HepG2 (cell line): ENCODE results near the gene DUT. TPM values are rescaled to one million over a fixed set of nuclear protein-coding genes. Genes with fewer than 3 reads are reported as not detected.

ENCODE experiments used
- ZNF468 ChIP-seq: sonication (generic); formaldehyde crosslinking; IDR thresholded peaks from 2 replicates; pipeline ENCODE4 v1.8.0; 2022; ENCODE audit warnings: mild to moderate bottlenecking, moderate library complexity, missing genetic modification reagents
- ZNF501 ChIP-seq: sonication (generic); formaldehyde crosslinking; IDR thresholded peaks from 2 replicates; pipeline ENCODE4 v1.5.1; 2020; ENCODE audit warnings: mild to moderate bottlenecking, moderate library complexity, missing genetic modification reagents
- ZNF678 ChIP-seq: sonication (generic); formaldehyde crosslinking; IDR thresholded peaks from 2 replicates; pipeline ENCODE4 v1.4.0; 2020; ENCODE audit warnings: mild to moderate bottlenecking, missing genetic modification reagents
- ZNF75D ChIP-seq: sonication (generic); formaldehyde crosslinking; IDR thresholded peaks from 2 replicates; pipeline ENCODE4 v1.8.1; 2023; ENCODE audit warnings: missing genetic modification reagents, mild to moderate bottlenecking, borderline replicate concordance
- ZNF761 ChIP-seq: sonication (generic); formaldehyde crosslinking; conservative IDR thresholded peaks from 2 replicates; pipeline ENCODE4 v1.4.0; 2020; ENCODE audit warnings: mild to moderate bottlenecking, missing genetic modification reagents
- polyA plus RNA-seq, 8 experiments: library from polyadenylated mRNA; depleted of rRNA in 3 of 8; stranded (reverse) in 7 of 8; unstranded in 1 of 8; fragments of >200 nt; fragmentation: Illumina TruSeq in 4 of 8; extraction: Trizol in 4 of 8; gene quantifications; 2 replicates each; pipeline versions ENCODE4 v1.2.1 to v1.2.3, GENCODE V29; 2011 to 2016; ENCODE audit warnings: low read depth in 4 of 8, missing spikeins in 1 of 8, mixed read lengths in 1 of 8; ENCODE audit not compliant: insufficient read depth in 1 of 8
- total RNA-seq, 5 experiments: library from RNA; depleted of rRNA; stranded (reverse); fragments of >200 nt; fragmentation: Illumina TruSeq; extraction: Trizol; gene quantifications; 2 replicates each; pipeline ENCODE4 v1.2.3, GENCODE V29; 2016; ENCODE audit warnings: low read depth in 1 of 5
- TF ChIP-seq, protein P1 (sequence below): sonication (generic); formaldehyde crosslinking; IDR thresholded peaks from 2 replicates; pipeline ENCODE4 v1.8.1; 2023; ENCODE audit warnings: mild to moderate bottlenecking, missing genetic modification reagents
- TF ChIP-seq, protein P2 (sequence below): sonication (generic); formaldehyde crosslinking; IDR thresholded peaks from 2 replicates; pipeline ENCODE4 v1.4.0; 2020; ENCODE audit warnings: missing genetic modification reagents
- TF ChIP-seq, protein P3 (sequence below), 2 experiments: sonication (generic) in 1 of 2; formaldehyde crosslinking in 1 of 2; IDR thresholded peaks; 2 replicates each; pipeline versions ENCODE4 v1.6.1 to v1.9.0; 2014 to 2022; ENCODE audit warnings: antibody characterized with exemption in 1 of 2, borderline replicate concordance in 1 of 2, inconsistent platforms in 1 of 2, low read depth in 1 of 2, missing genetic modification reagents in 1 of 2
- TF ChIP-seq, protein P4 (sequence below): sonication (generic); formaldehyde crosslinking; IDR thresholded peaks from 2 replicates; pipeline ENCODE4 v1.4.0; 2020; ENCODE audit warnings: mild to moderate bottlenecking, missing genetic modification reagents
- TF ChIP-seq, protein P5 (sequence below): sonication (generic); formaldehyde crosslinking; IDR thresholded peaks from 2 replicates; pipeline ENCODE4 v1.8.1; 2022; ENCODE audit warnings: low read depth, mild to moderate bottlenecking, missing genetic modification reagents

Gene DUT
- total and polyA plus RNA-seq, 2 of the 13 experiments (the other 11 are each of a cell fraction or from before 2014, with no cell fraction given) = 36.7 to 131 TPM

GRCh38 chr15:48355377-48355776 is 24.1 kb downstream of the DUT start (continued):
- TF ChIP-seq ZNF501 (CRISPR knock-in tag) = 0 out of 2 replicates have a peak, but pooled peaks have one; percentile 26
- TF ChIP-seq, protein P1, sequence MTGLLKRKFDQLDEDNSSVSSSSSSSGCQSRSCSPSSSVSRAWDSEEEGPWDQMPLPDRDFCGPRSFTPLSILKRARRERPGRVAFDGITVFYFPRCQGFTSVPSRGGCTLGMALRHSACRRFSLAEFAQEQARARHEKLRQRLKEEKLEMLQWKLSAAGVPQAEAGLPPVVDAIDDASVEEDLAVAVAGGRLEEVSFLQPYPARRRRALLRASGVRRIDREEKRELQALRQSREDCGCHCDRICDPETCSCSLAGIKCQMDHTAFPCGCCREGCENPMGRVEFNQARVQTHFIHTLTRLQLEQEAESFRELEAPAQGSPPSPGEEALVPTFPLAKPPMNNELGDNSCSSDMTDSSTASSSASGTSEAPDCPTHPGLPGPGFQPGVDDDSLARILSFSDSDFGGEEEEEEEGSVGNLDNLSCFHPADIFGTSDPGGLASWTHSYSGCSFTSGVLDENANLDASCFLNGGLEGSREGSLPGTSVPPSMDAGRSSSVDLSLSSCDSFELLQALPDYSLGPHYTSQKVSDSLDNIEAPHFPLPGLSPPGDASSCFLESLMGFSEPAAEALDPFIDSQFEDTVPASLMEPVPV (CRISPR knock-in tag) = no peak
- no peak for TF ChIP-seq ZNF75D (CRISPR knock-in tag)
- TF ChIP-seq ZNF678 (CRISPR knock-in tag) = no peak
- TF ChIP-seq, protein P2, sequence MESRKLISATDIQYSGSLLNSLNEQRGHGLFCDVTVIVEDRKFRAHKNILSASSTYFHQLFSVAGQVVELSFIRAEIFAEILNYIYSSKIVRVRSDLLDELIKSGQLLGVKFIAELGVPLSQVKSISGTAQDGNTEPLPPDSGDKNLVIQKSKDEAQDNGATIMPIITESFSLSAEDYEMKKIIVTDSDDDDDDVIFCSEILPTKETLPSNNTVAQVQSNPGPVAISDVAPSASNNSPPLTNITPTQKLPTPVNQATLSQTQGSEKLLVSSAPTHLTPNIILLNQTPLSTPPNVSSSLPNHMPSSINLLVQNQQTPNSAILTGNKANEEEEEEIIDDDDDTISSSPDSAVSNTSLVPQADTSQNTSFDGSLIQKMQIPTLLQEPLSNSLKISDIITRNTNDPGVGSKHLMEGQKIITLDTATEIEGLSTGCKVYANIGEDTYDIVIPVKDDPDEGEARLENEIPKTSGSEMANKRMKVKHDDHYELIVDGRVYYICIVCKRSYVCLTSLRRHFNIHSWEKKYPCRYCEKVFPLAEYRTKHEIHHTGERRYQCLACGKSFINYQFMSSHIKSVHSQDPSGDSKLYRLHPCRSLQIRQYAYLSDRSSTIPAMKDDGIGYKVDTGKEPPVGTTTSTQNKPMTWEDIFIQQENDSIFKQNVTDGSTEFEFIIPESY (CRISPR knock-in tag) = no peak
- TF ChIP-seq, protein P3, sequence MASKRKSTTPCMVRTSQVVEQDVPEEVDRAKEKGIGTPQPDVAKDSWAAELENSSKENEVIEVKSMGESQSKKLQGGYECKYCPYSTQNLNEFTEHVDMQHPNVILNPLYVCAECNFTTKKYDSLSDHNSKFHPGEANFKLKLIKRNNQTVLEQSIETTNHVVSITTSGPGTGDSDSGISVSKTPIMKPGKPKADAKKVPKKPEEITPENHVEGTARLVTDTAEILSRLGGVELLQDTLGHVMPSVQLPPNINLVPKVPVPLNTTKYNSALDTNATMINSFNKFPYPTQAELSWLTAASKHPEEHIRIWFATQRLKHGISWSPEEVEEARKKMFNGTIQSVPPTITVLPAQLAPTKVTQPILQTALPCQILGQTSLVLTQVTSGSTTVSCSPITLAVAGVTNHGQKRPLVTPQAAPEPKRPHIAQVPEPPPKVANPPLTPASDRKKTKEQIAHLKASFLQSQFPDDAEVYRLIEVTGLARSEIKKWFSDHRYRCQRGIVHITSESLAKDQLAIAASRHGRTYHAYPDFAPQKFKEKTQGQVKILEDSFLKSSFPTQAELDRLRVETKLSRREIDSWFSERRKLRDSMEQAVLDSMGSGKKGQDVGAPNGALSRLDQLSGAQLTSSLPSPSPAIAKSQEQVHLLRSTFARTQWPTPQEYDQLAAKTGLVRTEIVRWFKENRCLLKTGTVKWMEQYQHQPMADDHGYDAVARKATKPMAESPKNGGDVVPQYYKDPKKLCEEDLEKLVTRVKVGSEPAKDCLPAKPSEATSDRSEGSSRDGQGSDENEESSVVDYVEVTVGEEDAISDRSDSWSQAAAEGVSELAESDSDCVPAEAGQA (IDR thresholded peaks at IDR 0.05; ENCODE audit: low read depth) = no peak
- TF ChIP-seq, protein P3 (CRISPR knock-in tag; IDR thresholded peaks at IDR 0.05; ENCODE audit: borderline replicate concordance) = no peak
- TF ChIP-seq, protein P4, sequence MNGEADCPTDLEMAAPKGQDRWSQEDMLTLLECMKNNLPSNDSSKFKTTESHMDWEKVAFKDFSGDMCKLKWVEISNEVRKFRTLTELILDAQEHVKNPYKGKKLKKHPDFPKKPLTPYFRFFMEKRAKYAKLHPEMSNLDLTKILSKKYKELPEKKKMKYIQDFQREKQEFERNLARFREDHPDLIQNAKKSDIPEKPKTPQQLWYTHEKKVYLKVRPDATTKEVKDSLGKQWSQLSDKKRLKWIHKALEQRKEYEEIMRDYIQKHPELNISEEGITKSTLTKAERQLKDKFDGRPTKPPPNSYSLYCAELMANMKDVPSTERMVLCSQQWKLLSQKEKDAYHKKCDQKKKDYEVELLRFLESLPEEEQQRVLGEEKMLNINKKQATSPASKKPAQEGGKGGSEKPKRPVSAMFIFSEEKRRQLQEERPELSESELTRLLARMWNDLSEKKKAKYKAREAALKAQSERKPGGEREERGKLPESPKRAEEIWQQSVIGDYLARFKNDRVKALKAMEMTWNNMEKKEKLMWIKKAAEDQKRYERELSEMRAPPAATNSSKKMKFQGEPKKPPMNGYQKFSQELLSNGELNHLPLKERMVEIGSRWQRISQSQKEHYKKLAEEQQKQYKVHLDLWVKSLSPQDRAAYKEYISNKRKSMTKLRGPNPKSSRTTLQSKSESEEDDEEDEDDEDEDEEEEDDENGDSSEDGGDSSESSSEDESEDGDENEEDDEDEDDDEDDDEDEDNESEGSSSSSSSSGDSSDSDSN (CRISPR knock-in tag) = no peak
- no peak for TF ChIP-seq ZNF761 (CRISPR knock-in tag)
- TF ChIP-seq, protein P5, sequence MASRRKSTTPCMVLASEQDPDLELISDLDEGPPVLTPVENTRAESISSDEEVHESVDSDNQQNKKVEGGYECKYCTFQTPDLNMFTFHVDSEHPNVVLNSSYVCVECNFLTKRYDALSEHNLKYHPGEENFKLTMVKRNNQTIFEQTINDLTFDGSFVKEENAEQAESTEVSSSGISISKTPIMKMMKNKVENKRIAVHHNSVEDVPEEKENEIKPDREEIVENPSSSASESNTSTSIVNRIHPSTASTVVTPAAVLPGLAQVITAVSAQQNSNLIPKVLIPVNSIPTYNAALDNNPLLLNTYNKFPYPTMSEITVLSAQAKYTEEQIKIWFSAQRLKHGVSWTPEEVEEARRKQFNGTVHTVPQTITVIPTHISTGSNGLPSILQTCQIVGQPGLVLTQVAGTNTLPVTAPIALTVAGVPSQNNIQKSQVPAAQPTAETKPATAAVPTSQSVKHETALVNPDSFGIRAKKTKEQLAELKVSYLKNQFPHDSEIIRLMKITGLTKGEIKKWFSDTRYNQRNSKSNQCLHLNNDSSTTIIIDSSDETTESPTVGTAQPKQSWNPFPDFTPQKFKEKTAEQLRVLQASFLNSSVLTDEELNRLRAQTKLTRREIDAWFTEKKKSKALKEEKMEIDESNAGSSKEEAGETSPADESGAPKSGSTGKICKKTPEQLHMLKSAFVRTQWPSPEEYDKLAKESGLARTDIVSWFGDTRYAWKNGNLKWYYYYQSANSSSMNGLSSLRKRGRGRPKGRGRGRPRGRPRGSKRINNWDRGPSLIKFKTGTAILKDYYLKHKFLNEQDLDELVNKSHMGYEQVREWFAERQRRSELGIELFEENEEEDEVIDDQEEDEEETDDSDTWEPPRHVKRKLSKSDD (CRISPR knock-in tag) = no peak
- no peak for TF ChIP-seq ZNF468 (CRISPR knock-in tag)
